Right ventricle myocardium superior (tissue), 1 donor: ENCODE measurements around the gene PALLD. TPM values are rescaled to one million over a fixed set of nuclear protein-coding genes. Genes with fewer than 3 reads are reported as not detected.

Experiments used
- ATAC-seq: fragments of 200-7000 bp; cut with Tn5 transposase; one replicate; pipeline ENCODE4 v1.9.1; 2020; ENCODE audit warnings: mild to moderate bottlenecking; ENCODE audit not compliant: poor library complexity
- DNase-seq: peaks from one replicate; pipeline ENCODE4 v3.0.0-alpha.2; 2020
- intact Hi-C: fragments of 100-400 bp; cut with DNase I; formaldehyde crosslinking; loops from one replicate; pipeline ENCODE4 v1.11.2; 2022
- total RNA-seq: library from RNA; stranded (reverse); fragmentation: NEBNext Ultra II Directional; extraction: Animal tissue kit (Norgen Biotek cat#: 25700); gene quantifications from one replicate; pipeline ENCODE4 v1.2.1, GENCODE V29; 2021
- donor health status: DM: no; HTN: yes; CAD: no; lungs with severe emphysema.

The PALLD gene
- total RNA-seq, 1 donor from 2014 or later = 979 TPM

GRCh38 chr4:168572002-168572401 is 75.2 kb downstream of the PALLD start:
- intact Hi-C loops = no loop called here
- no peak for ATAC-seq
- DNase-seq = no peak

GRCh38 chr4:168573870-168574269 is 77.0 kb downstream of the PALLD start:
- no peak for ATAC-seq
- intact Hi-C loops = no loop called here
- DNase-seq = no peak

- DNase-seq (no peak), ATAC-seq (no peak)
- intact Hi-C loops = no loop called here
Measured at GRCh38 chr4:168574581-168575295, 77.9 kb downstream of the PALLD start.

GRCh38 chr4:168575473-168575872 is 78.6 kb downstream of the PALLD start:
- intact Hi-C loops = no loop called here
- ATAC-seq = no peak

GRCh38 chr4:168577624-168578023 is 80.8 kb downstream of the PALLD start:
- intact Hi-C loops = no loop called here
- ATAC-seq (peak; percentile 46), DNase-seq (no peak)

More at GRCh38 chr4:168575473-168575872, 78.6 kb downstream of the PALLD start:
- DNase-seq = no peak

- ATAC-seq (no peak), DNase-seq (no peak)
- intact Hi-C loops = loop anchor here (10.0 kb wide), 1 partner anchor 115 kb away; no protein-coding TSS in a partner anchor
Measured at GRCh38 chr4:168580228-168580627, 83.4 kb downstream of the PALLD start.

- DNase-seq (no peak), ATAC-seq (no peak)
- intact Hi-C loops = loop anchor here (10.0 kb wide), 1 partner anchor 110 kb away; no protein-coding TSS in a partner anchor
Measured at GRCh38 chr4:168584321-168584771, 87.5 kb downstream of the PALLD start.

- intact Hi-C loops = loop anchor here (10.0 kb wide), 1 partner anchor 109 kb away; no protein-coding TSS in a partner anchor
- peak; percentile 87 for DNase-seq
Measured at GRCh38 chr4:168585168-168586091, 88.6 kb downstream of the PALLD start.

GRCh38 chr4:168586926-168587325 is 90.1 kb downstream of the PALLD start:
- no peak for ATAC-seq
- intact Hi-C loops = loop anchor here (10.0 kb wide), 1 partner anchor 108 kb away; no protein-coding TSS in a partner anchor
- no peak for DNase-seq

More at GRCh38 chr4:168585168-168586091, 88.6 kb downstream of the PALLD start:
- peak; percentile 91 for ATAC-seq

GRCh38 chr4:168587411-168588125 is 90.7 kb downstream of the PALLD start:
- DNase-seq (no peak), ATAC-seq (peak; percentile 66)
- intact Hi-C loops = loop anchor here (10.0 kb wide), 1 partner anchor 107 kb away; no protein-coding TSS in a partner anchor

- no peak for ATAC-seq
- no peak for DNase-seq
- intact Hi-C loops = loop anchor here (10.0 kb wide), 1 partner anchor 106 kb away; no protein-coding TSS in a partner anchor
Measured at GRCh38 chr4:168588916-168589531, 92.2 kb downstream of the PALLD start.

- DNase-seq = no peak
- intact Hi-C loops = no loop called here
- ATAC-seq = no peak
Measured at GRCh38 chr4:168592676-168593075, 95.8 kb downstream of the PALLD start.

GRCh38 chr4:168593399-168593798 is 96.5 kb downstream of the PALLD start:
- intact Hi-C loops = no loop called here
- ATAC-seq (no peak), DNase-seq (no peak)

GRCh38 chr4:168594121-168594520 is 97.3 kb downstream of the PALLD start:
- ATAC-seq (no peak), DNase-seq (no peak)
- intact Hi-C loops = no loop called here

GRCh38 chr4:168598191-168598590 is 101.3 kb downstream of the PALLD start:
- ATAC-seq (peak; percentile 83), DNase-seq (no peak)
- intact Hi-C loops = no loop called here

GRCh38 chr4:168600796-168601583 is 104.1 kb downstream of the PALLD start:
- intact Hi-C loops = no loop called here

GRCh38 chr4:168601899-168602298 is 105.0 kb downstream of the PALLD start:
- DNase-seq = no peak
- intact Hi-C loops = no loop called here
- ATAC-seq = no peak

More at GRCh38 chr4:168600796-168601583, 104.1 kb downstream of the PALLD start:
- DNase-seq = no peak
- no peak for ATAC-seq
